GM18520 (cell line): Measurements from ENCODE around the gene C7orf57.
"Not testable (repeated sequence)": the region's sequence is repeated elsewhere in the genome, so short reads cannot be mapped to it uniquely, and the experiment has no call there.

Experiments used
- ATAC-seq: cut with Tn5 transposase; IDR thresholded peaks from one replicate; pipeline ENCODE4 v1.9.1; 2021; ENCODE audit not compliant: unreplicated experiment

C7orf57 gene

DNA sequence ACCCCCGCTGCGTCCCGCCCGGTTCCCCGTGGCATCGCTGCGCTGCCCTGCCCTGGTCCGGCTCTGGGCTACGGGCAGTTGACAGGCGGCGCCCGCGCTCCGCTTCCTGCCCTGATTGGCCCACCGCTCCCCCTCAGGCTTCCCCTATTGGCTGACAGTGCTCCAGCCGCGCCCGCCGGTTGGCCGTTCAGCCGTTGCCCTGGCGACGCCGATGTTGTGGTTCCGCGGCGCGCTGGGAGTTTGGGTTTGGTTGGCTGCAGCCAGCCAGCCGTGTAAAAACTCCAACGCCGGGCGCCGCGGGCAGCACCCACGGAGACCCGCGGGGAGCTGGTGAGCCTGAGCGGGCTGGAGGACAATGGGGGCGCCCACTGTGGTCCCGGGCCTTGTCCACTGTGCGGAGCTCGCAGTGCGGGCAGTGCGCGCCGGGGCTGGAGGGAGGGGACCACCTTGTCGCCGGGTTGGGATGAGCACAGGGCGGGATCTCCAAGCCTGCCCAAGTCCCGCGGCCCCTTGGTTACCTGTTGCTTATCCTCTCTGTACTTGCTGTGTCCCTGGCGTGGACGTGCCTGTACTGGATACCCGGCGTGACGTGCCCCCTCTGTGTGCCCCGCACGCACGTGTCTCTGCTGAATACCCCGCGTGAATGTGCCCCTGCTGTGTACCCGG lies at the start of gene C7orf57:
C7orf57 (plus strand) TSS at position 243 of the 666 bp plus-strand sequence. CDS start 766 bp downstream, outside the sequence.
- ATAC-seq, result peak; percentile 99

GRCh38 chr7:47988496-47989386 lies 46.6 kb upstream of the C7orf57 start:
- no peak for ATAC-seq

DNA sequence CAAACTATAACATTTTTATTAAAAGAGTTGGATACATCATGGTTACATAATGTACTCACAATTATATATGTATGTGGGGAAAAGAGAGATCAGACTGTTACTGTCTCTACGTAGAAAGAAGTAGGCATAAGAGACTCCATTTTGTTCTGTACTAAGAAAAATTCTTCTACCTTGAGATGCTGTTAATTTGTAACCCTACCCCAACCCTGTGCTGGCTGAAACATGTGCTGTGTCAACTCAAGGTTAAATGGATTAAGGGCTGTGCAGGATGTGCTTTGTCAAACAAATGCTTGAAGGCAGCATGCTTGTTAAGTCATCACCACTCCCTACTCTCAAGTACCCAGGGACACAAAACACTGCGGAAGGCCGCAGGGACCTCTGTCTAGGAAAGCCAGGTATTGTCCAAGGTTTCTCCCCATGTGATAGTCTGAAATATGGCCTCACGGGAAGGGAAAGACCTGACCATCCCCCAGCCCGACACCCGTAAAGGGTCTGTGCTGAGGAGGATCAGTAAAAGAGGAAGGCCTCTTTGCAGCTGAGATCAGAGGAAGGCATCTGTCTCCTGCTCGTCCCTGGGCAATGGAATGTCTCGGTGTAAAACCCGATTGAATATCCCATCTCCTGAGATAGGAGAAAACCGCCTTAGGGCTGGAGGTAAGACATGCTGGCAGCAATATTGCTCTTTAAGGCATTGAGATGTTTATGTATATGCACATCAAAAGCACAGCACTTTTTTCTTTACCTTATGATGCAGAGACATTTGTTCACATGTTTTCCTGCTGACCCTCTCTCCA lies 45.5 kb upstream of the C7orf57 start:
- not testable (repeated sequence) for ATAC-seq

GRCh38 chr7:47990592-47990991 lies 44.8 kb upstream of the C7orf57 start:
- no peak for ATAC-seq

- ATAC-seq, result no peak
Observed at GRCh38 chr7:47991270-47991669, 44.1 kb upstream of the C7orf57 start.

DNA sequence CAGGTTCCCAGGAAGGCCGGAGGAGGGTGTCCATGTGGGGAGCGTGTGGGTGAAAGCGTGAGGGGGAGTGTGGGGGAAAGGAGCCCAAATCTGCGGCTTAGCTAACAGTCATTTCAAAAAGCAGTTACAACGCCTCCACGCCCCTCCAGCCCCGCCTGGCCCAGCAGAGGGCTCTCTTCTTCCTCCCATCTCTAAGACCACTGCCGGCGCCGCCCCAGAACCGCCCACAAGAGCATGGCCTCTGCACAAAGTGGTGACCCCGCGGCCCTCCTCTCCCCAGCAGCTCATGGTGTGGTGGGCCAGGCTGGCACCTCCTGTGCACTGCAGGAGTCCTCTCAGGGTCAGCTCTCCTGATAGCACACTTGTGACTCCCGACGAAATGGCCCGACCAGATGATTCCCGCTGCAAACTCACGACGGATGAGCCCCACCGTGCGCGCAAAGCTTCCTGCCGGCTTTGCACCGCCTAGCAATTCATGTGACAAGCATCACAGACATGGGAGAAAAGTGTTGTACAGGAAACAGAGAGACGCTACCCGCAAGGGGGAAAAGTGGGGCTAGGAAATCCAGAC lies 43.5 kb upstream of the C7orf57 start:
- ATAC-seq, result peak; percentile 93

- ATAC-seq, result no peak
Observed at GRCh38 chr7:47992446-47992845, 42.9 kb upstream of the C7orf57 start.

GRCh38 chr7:47999413-47999812 lies 35.9 kb upstream of the C7orf57 start:
- no peak for ATAC-seq

DNA sequence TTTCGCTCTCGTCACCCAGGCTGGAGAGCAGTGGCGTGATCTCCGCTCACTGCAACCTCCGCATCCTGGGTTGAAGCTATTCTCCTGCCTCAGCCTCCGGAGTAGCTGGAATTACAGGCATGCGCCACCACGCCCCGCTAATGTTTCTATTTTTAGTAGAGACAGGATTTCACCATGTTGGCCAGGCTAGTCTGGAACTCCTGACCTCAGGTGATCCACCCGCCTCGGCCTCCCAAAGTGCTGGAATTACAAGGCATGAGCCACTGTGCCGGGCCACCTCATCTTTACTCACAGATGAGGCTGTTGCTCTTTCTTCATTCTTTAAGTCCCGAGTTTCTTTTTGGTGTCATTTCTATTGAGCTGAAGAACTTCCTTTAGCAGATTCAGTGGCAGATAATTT lies 35.2 kb upstream of the C7orf57 start:
- not testable (repeated sequence) for ATAC-seq

GRCh38 chr7:48004032-48004431 lies 31.3 kb upstream of the C7orf57 start:
- ATAC-seq, result no peak

DNA sequence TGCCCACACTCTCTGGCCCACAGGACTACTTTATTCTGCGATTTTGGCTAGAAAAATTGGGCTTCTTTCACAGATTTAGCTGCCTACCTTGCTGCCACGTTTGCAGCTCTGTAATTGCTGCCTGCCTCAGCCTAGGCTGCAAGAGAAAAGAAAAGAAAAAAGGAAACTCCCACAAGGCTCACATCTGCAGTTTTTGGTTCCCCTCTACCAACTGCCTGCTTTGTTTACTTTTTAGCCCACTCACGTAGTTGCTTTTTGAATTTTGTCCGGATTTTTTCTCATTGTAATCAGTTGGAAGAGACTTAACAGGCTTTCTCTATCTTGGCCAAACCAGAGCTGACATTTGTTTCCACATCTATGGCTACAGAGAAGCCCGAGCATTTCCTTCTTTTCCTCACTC lies 30.7 kb upstream of the C7orf57 start:
- no peak for ATAC-seq

DNA sequence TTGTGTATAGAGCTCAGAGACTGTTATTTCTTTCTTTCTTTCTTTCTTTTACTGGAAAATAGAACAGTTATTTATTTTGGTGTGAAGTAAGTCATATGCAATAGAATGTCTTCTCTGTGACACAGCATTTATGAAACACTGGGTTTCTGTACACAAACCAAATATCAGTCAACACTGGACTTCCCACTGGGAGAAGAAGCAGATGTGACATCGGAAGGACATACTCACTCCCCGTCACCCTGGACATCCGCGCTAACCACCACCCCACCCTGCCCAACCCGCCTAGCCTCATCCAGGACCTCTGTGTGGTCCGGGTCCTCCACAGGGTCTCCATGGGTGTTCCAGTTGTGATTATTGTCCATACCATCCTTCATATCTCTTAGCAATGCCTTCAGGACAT lies 28.5 kb upstream of the C7orf57 start:
- ATAC-seq, result no peak

GRCh38 chr7:48009257-48009656 lies 26.1 kb upstream of the C7orf57 start:
- no peak for ATAC-seq

DNA sequence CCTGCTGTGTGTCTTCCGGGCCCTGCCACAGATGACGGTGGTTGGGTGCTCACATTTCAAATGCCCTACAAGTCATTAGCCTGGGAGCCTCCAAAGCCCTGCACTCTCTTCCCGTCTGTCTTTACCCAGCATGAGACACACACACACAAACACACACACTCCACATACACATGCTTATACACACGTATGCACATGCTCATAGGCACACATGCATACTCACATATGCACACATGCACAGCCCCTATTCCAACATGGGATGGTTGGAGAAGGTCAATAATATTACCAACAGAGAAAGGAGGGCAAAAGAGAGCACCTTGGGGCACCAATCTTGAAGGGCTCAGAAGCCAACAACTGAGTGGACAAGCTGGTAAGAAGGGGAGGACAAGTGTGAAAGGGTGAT lies 25.4 kb upstream of the C7orf57 start:
- ATAC-seq, result no peak

GRCh38 chr7:48011323-48011722 lies 24.0 kb upstream of the C7orf57 start:
- no peak for ATAC-seq

DNA sequence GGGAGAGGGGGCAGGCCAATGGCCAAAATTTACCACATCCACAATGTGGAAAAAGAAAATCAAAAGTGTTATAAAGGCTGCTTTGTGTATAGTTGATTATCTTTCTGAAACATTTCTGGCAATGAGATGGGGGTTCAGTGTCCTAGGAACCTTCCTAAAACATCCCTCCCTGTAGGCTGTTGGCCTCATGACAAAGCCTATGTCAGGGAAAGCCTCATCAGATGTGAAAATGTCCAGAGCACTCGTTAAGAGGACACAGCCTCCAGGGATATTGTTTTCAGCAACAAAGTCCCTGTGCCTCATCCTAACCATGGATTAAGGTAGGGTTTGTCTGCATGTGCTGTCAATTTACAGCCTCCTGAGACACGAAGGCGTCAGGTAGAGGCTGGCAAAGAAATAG lies 23.4 kb upstream of the C7orf57 start:
- ATAC-seq, result no peak

- no peak for ATAC-seq
Observed at GRCh38 chr7:48016641-48017040, 18.7 kb upstream of the C7orf57 start.

DNA sequence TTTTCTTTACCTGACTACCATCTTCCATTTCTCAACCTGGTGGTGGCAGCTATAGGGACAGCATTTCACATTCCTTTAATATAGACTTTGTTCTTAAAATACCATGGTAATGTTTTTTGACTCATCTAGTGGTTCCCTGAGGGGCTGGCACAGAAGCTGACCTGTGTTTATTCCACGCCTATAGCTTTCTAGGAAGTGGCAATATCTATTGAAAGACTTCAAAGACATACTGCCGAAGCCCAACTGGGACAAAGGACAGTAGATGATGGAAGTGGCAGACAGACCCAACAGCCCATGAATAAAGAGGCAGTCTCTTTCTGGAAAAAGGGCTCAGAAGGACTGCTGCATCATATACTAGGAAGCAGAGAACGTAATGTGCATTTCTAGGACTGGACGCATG lies 17.7 kb upstream of the C7orf57 start:
- no peak for ATAC-seq

- no peak for ATAC-seq
Observed at GRCh38 chr7:48025624-48026023, 9.7 kb upstream of the C7orf57 start.

GRCh38 chr7:48028938-48029337 lies 6.4 kb upstream of the C7orf57 start, which contains the start of gene SUN3:
Gene SUN3, minus strand, starts transcription at chr7:48029107. Its CDS starts 169 bp downstream, at chr7:48028938.
- no peak for ATAC-seq

DNA sequence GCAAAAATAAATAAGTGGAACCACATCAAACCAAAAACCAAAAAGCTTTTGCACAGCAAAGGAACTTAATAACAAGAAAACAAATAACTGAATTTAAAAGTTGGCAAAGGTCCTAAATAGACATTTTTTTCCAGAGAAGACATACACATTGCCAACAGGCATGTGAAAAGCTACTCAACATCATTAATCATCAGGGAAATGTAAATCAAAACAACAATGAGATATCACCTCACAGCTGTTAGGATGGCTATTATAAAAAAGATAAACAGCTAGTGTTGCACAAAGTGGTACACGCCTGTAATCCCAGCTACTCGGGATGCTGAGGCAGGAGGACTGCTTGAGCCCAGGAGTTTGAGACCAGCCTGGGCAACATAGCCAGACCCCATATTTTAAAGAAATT lies 4.2 kb upstream of the C7orf57 start:
- no peak for ATAC-seq
